Measurements from ENCODE around the gene TSPAN18.

DNA sequence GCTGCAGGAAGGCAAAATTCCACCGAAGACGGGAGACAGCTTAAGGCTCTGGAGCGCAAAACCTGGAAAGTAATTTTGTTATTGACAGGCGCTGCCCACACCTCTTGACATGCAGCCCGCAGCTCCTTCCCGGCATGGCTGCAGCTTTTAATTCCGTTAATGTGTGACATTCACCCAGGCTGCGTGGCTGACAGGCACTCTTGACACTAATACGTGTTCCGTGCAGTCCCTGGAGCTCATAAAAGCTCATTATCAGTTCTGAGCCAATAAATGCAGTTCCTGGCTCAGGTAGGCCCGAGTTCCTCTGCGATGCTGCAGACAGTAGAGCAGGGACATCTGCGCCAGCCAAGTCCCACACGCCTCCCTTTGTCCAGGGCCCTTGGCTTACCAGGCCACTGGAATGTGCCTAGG, 34.8 kb downstream of the TSPAN18 start:
- TF ChIP-seq, protein P1, sequence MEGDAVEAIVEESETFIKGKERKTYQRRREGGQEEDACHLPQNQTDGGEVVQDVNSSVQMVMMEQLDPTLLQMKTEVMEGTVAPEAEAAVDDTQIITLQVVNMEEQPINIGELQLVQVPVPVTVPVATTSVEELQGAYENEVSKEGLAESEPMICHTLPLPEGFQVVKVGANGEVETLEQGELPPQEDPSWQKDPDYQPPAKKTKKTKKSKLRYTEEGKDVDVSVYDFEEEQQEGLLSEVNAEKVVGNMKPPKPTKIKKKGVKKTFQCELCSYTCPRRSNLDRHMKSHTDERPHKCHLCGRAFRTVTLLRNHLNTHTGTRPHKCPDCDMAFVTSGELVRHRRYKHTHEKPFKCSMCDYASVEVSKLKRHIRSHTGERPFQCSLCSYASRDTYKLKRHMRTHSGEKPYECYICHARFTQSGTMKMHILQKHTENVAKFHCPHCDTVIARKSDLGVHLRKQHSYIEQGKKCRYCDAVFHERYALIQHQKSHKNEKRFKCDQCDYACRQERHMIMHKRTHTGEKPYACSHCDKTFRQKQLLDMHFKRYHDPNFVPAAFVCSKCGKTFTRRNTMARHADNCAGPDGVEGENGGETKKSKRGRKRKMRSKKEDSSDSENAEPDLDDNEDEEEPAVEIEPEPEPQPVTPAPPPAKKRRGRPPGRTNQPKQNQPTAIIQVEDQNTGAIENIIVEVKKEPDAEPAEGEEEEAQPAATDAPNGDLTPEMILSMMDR (IDR thresholded peaks at IDR 0.05) = no peak
- TF ChIP-seq POLR2A (IDR thresholded peaks at IDR 0.05) = no peak
